ENCODE data around the gene EXT2. TPM values are rescaled to one million over a fixed set of nuclear protein-coding genes. Genes with fewer than 3 reads are reported as not detected.

The EXT2 gene
- total and polyA plus RNA-seq, 11 donors = 12.6 to 41.9 (median 31.9) TPM

- H3K4me1 ChIP-seq = peaks cover 9 to 77% (median 42%) of the 10 kb centered on the region in 12 donors
- no peak for ATAC-seq
- H3K36me3 ChIP-seq = peaks cover 0 to 15% (median 0%) of the 10 kb centered on the region in 9 donors
- intact Hi-C loops (cut with DNase I) = no loop called here
- TF ChIP-seq POLR2A (IDR thresholded peaks at IDR 0.05) (no peak), CTCF (IDR thresholded peaks at IDR 0.05) (no peak)
- DNase-seq = no peak
- no peaks in the 10 kb centered on the region for H3K27me3 ChIP-seq
- no peaks in the 10 kb centered on the region for H3K9me3 ChIP-seq
- WGBS, 4 donors = 73 to 82% (median 75%) methylated on average over 7 of the region's 7 CpGs
- no peak overlapping the region for H3K4me3 ChIP-seq
- H3K27ac ChIP-seq = peak overlapping the region in 2 of 12 donors; percentile 5 to 15
Observed at GRCh38 chr11:44143987-44144909, 48.8 kb downstream of the EXT2 start.

- H3K9me3 ChIP-seq = no peaks in the 10 kb centered on the region
- H3K36me3 ChIP-seq = peaks cover 0 to 15% (median 0%) of the 10 kb centered on the region in 9 donors
- H3K27me3 ChIP-seq = no peaks in the 10 kb centered on the region
- no peak overlapping the region for H3K4me3 ChIP-seq
- ATAC-seq (no peak), DNase-seq (no peak)
- H3K27ac ChIP-seq = no peak overlapping the region
- 71 to 76% (median 71%) methylated on average over 3 of the region's 3 CpGs for WGBS, 4 donors
- intact Hi-C loops (cut with DNase I) = loop anchor here in 1 of 10 donors (5.0 kb wide), 1 partner anchor 77 kb away; no protein-coding TSS in a partner anchor
- TF ChIP-seq CTCF (IDR thresholded peaks at IDR 0.05) (no peak), POLR2A (IDR thresholded peaks at IDR 0.05) (no peak)
- H3K4me1 ChIP-seq = peaks cover 8 to 76% (median 36%) of the 10 kb centered on the region in 12 donors
Observed at GRCh38 chr11:44145011-44145775, 49.7 kb downstream of the EXT2 start.

GRCh38 chr11:44146931-44147330, 51.5 kb downstream of the EXT2 start:
- H3K36me3 ChIP-seq = peaks cover 0 to 23% (median 4%) of the 10 kb centered on the region in 9 donors
- WGBS, 4 donors = 97 to 100% (median 98%) methylated on average over 2 of the region's 2 CpGs
- peaks cover 5 to 65% (median 34%) of the 10 kb centered on the region in 12 donors for H3K4me1 ChIP-seq
- H3K27me3 ChIP-seq = no peaks in the 10 kb centered on the region
- intact Hi-C loops (cut with DNase I) = loop anchor here in 1 of 10 donors (5.0 kb wide), 1 partner anchor 75 kb away; no protein-coding TSS in a partner anchor
- no peaks in the 10 kb centered on the region for H3K9me3 ChIP-seq
- no peak overlapping the region for H3K27ac ChIP-seq
- no peak for DNase-seq
- no peak overlapping the region for H3K4me3 ChIP-seq
- TF ChIP-seq CTCF (IDR thresholded peaks at IDR 0.05) (no peak), POLR2A (IDR thresholded peaks at IDR 0.05) (no peak)
- ATAC-seq = no peak
